B cell (primary cell): ENCODE measurements around the gene ZBTB21. TPM values are rescaled to one million over a fixed set of nuclear protein-coding genes. Genes with fewer than 3 reads are reported as not detected.

Experiments
- ATAC-seq: fragments of 200-7000 bp; cut with Tn5 transposase; one replicate; pipeline ENCODE4 v1.10.0; 2021; ENCODE audit warnings: low read depth, mild to moderate bottlenecking, moderate number of reproducible peaks, moderate library complexity
- CTCF ChIA-PET: fragments of 350-600 bp; sonication (Branson Sonifier 250); formaldehyde crosslinking; loops from one replicate; lab custom pipeline; 2021; ENCODE audit warnings: antibody characterized with exemption, inconsistent platforms; lab: Charles Lee
- POLR2A ChIA-PET: fragments of 350-600 bp; sonication (Branson Sonifier 250); formaldehyde crosslinking; loops from one replicate; lab custom pipeline; 2021; ENCODE audit warnings: antibody characterized with exemption; lab: Charles Lee
- DNase-seq: peaks from one replicate; pipeline ENCODE4 v3.0.0; 2013
- H2AFZ ChIP-seq: 2 replicates; pipeline ENCODE4 v1.6.1; 2012; ENCODE audit warnings: mild to moderate bottlenecking, low read depth, low read length; ENCODE audit not compliant: insufficient read depth, poor library complexity, severe bottlenecking
- H3K27ac ChIP-seq, 2 donors: 1 replicate in 1 of 2; 2 replicates in 1 of 2; pipeline ENCODE4 v1.5.1; 2012 to 2013; ENCODE audit warnings: low read length in 2 of 2, mild to moderate bottlenecking in 2 of 2, moderate library complexity in 1 of 2
- H3K27me3 ChIP-seq, 4 experiments: fragments of 200-600 bp in 1 of 4; sonication (generic) in 1 of 4; replicated peaks in 1 of 4; 1 replicate in 2 of 4; 2 replicates in 2 of 4; pipeline versions ENCODE4 v1.6.1 to v1.7.0; 2013 to 2016; ENCODE audit warnings: low read length in 3 of 4, mild to moderate bottlenecking in 2 of 4, mixed read lengths in 1 of 4, moderate library complexity in 1 of 4; ENCODE audit not compliant: insufficient read depth in 4 of 4, control insufficient read depth in 3 of 4; ENCODE audit errors: control extremely low read depth in 1 of 4
- H3K36me3 ChIP-seq, 2 experiments: replicated peaks in 1 of 2; 1 replicate in 1 of 2; 2 replicates in 1 of 2; pipeline versions ENCODE4 v1.6.1 to v1.7.1; 2013; ENCODE audit warnings: low read length in 1 of 2; ENCODE audit not compliant: insufficient read depth in 2 of 2, control insufficient read depth in 1 of 2; ENCODE audit errors: control extremely low read depth in 1 of 2, extremely low read depth in 1 of 2
- H3K4me1 ChIP-seq, 2 donors: fragments of 200-600 bp in 1 of 2; sonication (generic) in 1 of 2; 1 replicate in 1 of 2; 2 replicates in 1 of 2; pipeline versions ENCODE4 v1.5.1 to v1.6.1; 2013 to 2017; ENCODE audit warnings: low read length in 2 of 2; ENCODE audit not compliant: control insufficient read depth in 2 of 2, insufficient read depth in 2 of 2
- H3K4me2 ChIP-seq: replicated peaks from 2 replicates; pipeline ENCODE3; 2012; ENCODE audit warnings: mild to moderate bottlenecking, low read depth, low read length; ENCODE audit not compliant: poor library complexity, severe bottlenecking
- H3K4me3 ChIP-seq, 5 experiments: fragments of 200-600 bp in 1 of 5; sonication (generic) in 1 of 5; 1 replicate in 3 of 5; 2 replicates in 2 of 5; pipeline versions ENCODE4 v1.5.1 to v1.7.0; 2011 to 2016; ENCODE audit warnings: low read length in 4 of 5, mild to moderate bottlenecking in 4 of 5, low read depth in 2 of 5, control low read depth in 1 of 5, moderate library complexity in 1 of 5; ENCODE audit not compliant: insufficient read depth in 1 of 5; ENCODE audit errors: control extremely low read depth in 1 of 5, extremely low read depth in 1 of 5
- H3K79me2 ChIP-seq: fragments of 200-600 bp; sonication (generic); one replicate; pipeline ENCODE4 v1.6.0; 2016; ENCODE audit warnings: low read length; ENCODE audit not compliant: control insufficient read depth, insufficient read depth
- H3K9ac ChIP-seq: fragments of 200-600 bp; sonication (generic); 2 replicates; pipeline ENCODE4 v1.6.1; 2017; ENCODE audit warnings: mild to moderate bottlenecking, low read length, moderate library complexity
- H3K9me3 ChIP-seq, 3 donors: one replicate each; pipeline versions ENCODE4 v1.6.1 to v1.7.1; 2013; ENCODE audit warnings: low read length in 2 of 3; ENCODE audit not compliant: control insufficient read depth in 2 of 3, insufficient read depth in 1 of 3; ENCODE audit errors: control extremely low read depth in 1 of 3
- H4K20me1 ChIP-seq: 2 replicates; pipeline ENCODE4 v1.6.0; 2012; ENCODE audit warnings: mild to moderate bottlenecking, low read length; ENCODE audit not compliant: insufficient read depth, control insufficient read depth, poor library complexity, severe bottlenecking
- H3K27ac Mint-ChIP-seq: one replicate; pipeline ENCODE4 v1.8.0; 2021; ENCODE audit warnings: mixed read lengths
- H3K27me3 Mint-ChIP-seq: one replicate; pipeline ENCODE4 v1.8.0; 2021; ENCODE audit warnings: mixed read lengths
- H3K4me1 Mint-ChIP-seq: one replicate; pipeline ENCODE4 v1.8.0; 2021; ENCODE audit warnings: mixed read lengths
- H3K4me3 Mint-ChIP-seq: one replicate; pipeline ENCODE4 v1.8.0; 2021; ENCODE audit warnings: mixed read lengths
- H3K9me3 Mint-ChIP-seq: one replicate; pipeline ENCODE4 v1.8.0; 2022; ENCODE audit warnings: mixed read lengths; ENCODE audit not compliant: insufficient read depth
- CTCF ChIP-seq: fragments of 200-600 bp; IDR thresholded peaks from one replicate; pipeline ENCODE4 v1.8.0; 2022; ENCODE audit warnings: antibody characterized with exemption, mild to moderate bottlenecking
- EZH2 ChIP-seq: IDR thresholded peaks from 2 replicates; pipeline ENCODE4 v1.6.1; 2012; ENCODE audit warnings: borderline replicate concordance, low read depth, mild to moderate bottlenecking, moderate library complexity, low read length; ENCODE audit not compliant: insufficient read depth, poor library complexity, severe bottlenecking
- WGBS: methylation state at CpG from one replicate; pipeline ENCODE4 v1.1.5; 2013; ENCODE audit warnings: missing lambda C conversion rate; ENCODE audit not compliant: insufficient coverage; 5-methylcytosine and 5-hydroxymethylcytosine counted together
- intact Hi-C: fragments of 100-400 bp; cut with micrococcal nuclease; formaldehyde crosslinking; loops from one replicate; pipeline ENCODE4 v1.10.0; 2022
- polyA plus RNA-seq: library from polyadenylated mRNA; depleted of rRNA; stranded (reverse); fragments of >200 nt; gene quantifications from 2 replicates; pipeline ENCODE4 v1.2.3, GENCODE V29; 2012
- total RNA-seq, 2 donors: library from RNA; stranded (reverse); fragments of 120-200 nt in 1 of 2; gene quantifications; 1 replicate in 1 of 2; 2 replicates in 1 of 2; pipeline versions ENCODE4 v1.2.3 to v1.2.4, GENCODE V29; 2013 to 2022

Gene ZBTB21
- total and polyA plus RNA-seq, 2 donors (not counting 1 experiment from before 2014, with no cell fraction given): 12.4 to 40.1 TPM

GRCh38 chr21:42000908-42001307 lies 9.3 kb downstream of the ZBTB21 start:
- Histone ChIP-seq H3K36me3 (peaks cover 0 to 26% of the 10 kb centered on the region in 2 experiments), H3K27me3 (no peaks in the 10 kb centered on the region), H3K4me3 (no peak overlapping the region), H3K4me1 (peaks cover 0 to 13% of the 10 kb centered on the region in 2 donors), H2AFZ (no peak overlapping the region), H3K79me2 (peaks cover 43% of the 10 kb centered on the region), H3K4me2 (no peak overlapping the region), H3K27ac (no peak overlapping the region), H3K9me3 (peaks cover 0 to 4% (median 2%) of the 10 kb centered on the region in 3 donors), H3K9ac (no peak overlapping the region), H4K20me1 (peaks cover 50% of the 10 kb centered on the region)
- ChIA-PET POLR2A (no interaction called here), CTCF (interaction anchor here (0.5 to 1.7 kb wide), 2 partner anchors 20 to 449 kb away, joined by 3 to 4 read pairs; no protein-coding TSS in a partner anchor)
- TF ChIP-seq EZH2 (no peak), CTCF (no peak)
- no peaks in the 10 kb centered on the region for H3K27me3 Mint-ChIP-seq
- no peak overlapping the region for H3K27ac Mint-ChIP-seq
- DNase-seq: no peak
- WGBS: 100% methylated on average over 2 of the region's 4 CpGs
- no peak overlapping the region for H3K4me3 Mint-ChIP-seq
- no peak for ATAC-seq
- H3K4me1 Mint-ChIP-seq: peaks cover 28% of the 10 kb centered on the region
- intact Hi-C loops: loop anchor here (10.0 kb wide), 2 partner anchors 136 to 636 kb away; partner anchors contain the start of gene MX2
- no peaks in the 10 kb centered on the region for H3K9me3 Mint-ChIP-seq

GRCh38 chr21:41997657-41998056 lies 12.5 kb downstream of the ZBTB21 start:
- TF ChIP-seq CTCF: no peak
- Mint-ChIP-seq H3K4me3 (no peak overlapping the region), H3K27ac (no peak overlapping the region), H3K4me1 (peaks cover 11% of the 10 kb centered on the region), H3K27me3 (no peaks in the 10 kb centered on the region), H3K9me3 (no peaks in the 10 kb centered on the region)
- no peaks in the 10 kb centered on the region for H3K27me3 ChIP-seq
- DNase-seq (no peak), ATAC-seq (no peak)
- peaks cover 0 to 10% (median 8%) of the 10 kb centered on the region in 3 donors for H3K9me3 ChIP-seq
- H2AFZ ChIP-seq: no peak overlapping the region
- no peak overlapping the region for H3K4me2 ChIP-seq
- ChIA-PET POLR2A (no interaction called here), CTCF (no interaction called here)
- H3K36me3 ChIP-seq: peaks cover 0 to 40% of the 10 kb centered on the region in 2 experiments
- H3K9ac ChIP-seq: no peak overlapping the region
- WGBS: 100% methylated on average over 1 of the region's 1 CpG
- peaks cover 29% of the 10 kb centered on the region for H4K20me1 ChIP-seq
- peaks cover 0 to 5% of the 10 kb centered on the region in 2 donors for H3K4me1 ChIP-seq
- no peak overlapping the region for H3K4me3 ChIP-seq
- intact Hi-C loops: no loop called here
- H3K79me2 ChIP-seq: peaks cover 15% of the 10 kb centered on the region
- no peak overlapping the region for H3K27ac ChIP-seq
